NAMALWA (cell line): Measurements from ENCODE around the gene NMB.
"Not testable (repeated sequence)": the region's sequence is repeated elsewhere in the genome, so short reads cannot be mapped to it uniquely, and the experiment has no call there.

Source experiments
- DNase-seq: peaks from one replicate; pipeline ENCODE4 v3.0.0-alpha.2; 2015; ENCODE audit warnings: low spot score

Gene NMB

DNA sequence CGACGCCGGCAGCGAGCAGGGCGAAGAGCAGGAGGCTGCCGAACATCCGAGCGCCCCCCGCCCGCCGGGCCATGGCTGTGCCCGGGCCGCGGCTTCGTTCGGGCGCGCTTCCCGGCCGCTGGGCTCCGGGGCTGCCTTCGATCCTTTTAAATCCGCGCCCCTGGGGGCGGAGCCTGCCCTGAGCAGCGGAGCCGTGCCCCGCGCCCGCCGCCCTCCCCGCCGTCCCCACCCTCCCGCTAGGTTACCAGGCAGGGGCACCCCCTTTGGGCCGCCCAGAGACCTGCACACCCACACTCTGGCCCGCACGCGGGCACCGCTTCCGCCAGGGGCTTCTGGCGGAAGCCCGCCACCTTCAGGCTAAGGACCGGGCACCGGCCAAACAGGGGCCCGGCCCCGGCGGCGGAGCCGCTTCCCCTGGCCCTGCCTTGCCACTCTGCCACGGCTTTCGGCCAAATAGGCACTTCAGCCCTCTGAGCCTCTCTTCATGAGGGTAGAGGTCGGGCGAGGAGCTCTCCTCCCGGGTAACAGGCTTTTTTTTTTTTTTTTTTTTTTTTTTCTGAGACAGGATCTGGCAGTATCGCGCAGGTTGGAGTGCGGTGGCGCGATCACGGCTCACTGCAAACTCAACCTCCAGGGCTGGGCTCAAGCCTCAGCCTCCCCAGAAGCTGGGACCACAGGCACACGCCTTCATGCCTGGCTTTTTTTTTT lies at the start of gene NMB:
Gene NMB (minus strand): TSS at position 120 of the 708 bp plus-strand sequence. CDS start 47 bp downstream, at position 73.
- peak; percentile 95 for DNase-seq

- DNase-seq, result no peak
Observed at GRCh38 chr15:84703808-84704207, 45.8 kb upstream of the NMB start.

DNA sequence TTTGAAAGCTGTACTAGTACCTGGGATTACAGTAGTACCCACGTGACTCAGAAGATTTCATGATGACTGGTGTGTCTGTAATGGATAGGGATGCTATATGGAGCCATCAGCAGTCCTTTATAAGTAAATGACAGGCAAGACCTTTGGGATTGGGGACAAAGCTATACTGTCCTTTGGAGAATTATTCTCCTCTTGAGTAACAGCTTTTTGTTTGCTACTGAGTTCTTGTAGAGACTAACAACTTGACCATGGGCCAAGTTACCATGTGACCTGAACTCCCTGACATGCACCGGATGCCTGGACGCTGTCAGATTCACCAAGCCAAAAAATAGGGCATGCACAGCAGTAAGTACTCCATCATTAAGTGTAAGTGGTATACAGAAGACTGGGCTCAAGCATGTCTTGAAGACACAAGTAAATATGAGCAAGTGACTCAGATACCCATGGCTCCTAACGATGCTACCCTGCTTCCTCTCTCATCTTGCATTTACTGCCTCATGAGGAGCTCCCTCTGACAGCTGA lies 45.0 kb upstream of the NMB start:
- DNase-seq, result no peak

DNA sequence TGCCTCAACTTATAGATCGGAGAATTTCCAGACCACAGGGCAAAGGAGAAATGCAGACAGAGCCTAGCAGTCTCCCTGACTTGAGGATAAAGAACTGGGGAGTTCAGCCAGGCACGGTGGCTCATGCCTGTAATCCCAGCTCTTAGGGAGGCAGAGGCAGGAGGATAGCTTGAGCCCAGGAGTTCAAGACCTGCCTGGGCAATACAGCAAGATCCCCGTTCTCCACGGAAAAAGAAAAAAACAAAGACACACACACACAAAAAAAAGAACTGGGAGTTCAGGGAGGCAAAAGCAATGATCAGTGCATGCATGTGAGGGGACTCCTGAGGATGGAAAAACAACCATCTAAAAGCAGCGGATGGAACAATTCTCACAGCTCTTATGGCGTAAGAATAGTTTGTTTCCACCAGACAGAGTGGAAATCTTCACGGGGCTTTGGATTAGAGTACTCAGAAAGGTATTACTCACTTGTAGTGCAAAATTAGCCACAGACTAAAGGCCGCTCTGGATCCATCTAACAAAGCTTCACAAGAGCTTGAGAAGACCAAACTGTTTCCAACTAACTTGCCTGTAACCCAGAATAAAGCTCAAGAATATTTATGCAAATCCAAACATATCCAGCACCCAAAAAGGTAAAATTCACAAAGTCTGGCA lies 41.7 kb upstream of the NMB start:
- no peak for DNase-seq

- no peak for DNase-seq
Observed at GRCh38 chr15:84697236-84697990, 39.4 kb upstream of the NMB start.

- no peak for DNase-seq
Observed at GRCh38 chr15:84696757-84697156, 38.8 kb upstream of the NMB start.

GRCh38 chr15:84690342-84690741 lies 32.3 kb upstream of the NMB start:
- no peak for DNase-seq

GRCh38 chr15:84689858-84690257 lies 31.9 kb upstream of the NMB start:
- no peak for DNase-seq

GRCh38 chr15:84686446-84686845 lies 28.4 kb upstream of the NMB start:
- not testable (repeated sequence) for DNase-seq

GRCh38 chr15:84685304-84685703 lies 27.3 kb upstream of the NMB start:
- no peak for DNase-seq

GRCh38 chr15:84684092-84684491 lies 26.1 kb upstream of the NMB start:
- no peak for DNase-seq

DNA sequence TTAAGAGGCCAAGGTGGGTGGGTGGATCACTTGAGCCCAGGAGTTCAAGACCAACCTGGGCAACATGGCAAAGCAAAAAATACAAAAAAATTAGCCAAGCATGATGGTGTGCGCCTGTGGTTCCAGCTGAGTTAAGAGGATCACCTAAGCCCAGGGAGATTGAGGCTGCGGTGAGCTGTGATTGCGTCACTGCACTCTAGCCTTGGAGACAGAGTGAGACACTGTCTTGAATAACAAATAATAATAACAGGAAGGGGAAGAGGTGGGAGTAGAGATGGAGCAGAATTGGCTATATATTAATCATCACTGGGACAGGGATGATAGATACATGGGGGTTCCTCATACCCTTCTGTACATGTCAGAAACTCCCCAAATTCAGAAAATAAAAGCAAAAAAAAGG lies 23.8 kb upstream of the NMB start:
- DNase-seq, result no peak

DNA sequence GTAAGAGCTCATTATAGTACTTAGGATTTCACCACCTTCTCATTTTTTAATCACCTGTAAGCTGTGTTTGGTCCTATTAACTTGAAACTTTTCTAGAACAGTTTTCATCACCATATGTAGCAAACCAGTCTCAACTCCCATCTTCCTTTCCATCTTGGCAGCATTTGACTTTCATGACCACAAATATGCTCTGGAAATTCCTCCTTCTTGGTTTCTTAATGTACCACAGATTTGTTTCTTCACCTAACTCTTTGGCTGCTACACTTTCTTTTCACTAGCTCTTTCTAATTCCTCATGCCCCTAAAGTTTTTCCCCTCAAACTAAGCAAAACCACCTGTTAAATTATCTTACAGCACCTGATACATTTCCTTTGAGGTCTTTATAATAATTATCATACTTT lies 13.2 kb upstream of the NMB start:
- DNase-seq, result no peak

DNA sequence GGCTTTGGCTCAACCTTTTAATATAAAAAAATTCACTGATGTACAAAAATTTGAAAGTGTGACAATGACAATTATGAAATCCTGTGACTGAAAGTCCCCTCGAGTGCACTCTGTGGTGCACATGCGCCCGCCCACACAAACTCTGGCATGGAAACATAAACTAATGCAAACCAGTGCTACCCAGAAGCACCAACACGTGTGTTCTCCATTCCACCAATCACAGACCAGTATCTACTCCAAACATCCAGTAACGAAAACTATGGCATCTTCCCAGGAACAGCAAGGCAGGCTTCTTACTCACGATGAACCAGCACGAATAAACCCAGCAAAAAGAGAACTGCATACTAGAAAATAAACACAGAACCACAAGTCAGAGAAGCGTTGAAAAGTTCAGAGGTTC lies 11.7 kb upstream of the NMB start:
- DNase-seq, result no peak

GRCh38 chr15:84668221-84668982 lies 10.4 kb upstream of the NMB start:
- no peak for DNase-seq

DNA sequence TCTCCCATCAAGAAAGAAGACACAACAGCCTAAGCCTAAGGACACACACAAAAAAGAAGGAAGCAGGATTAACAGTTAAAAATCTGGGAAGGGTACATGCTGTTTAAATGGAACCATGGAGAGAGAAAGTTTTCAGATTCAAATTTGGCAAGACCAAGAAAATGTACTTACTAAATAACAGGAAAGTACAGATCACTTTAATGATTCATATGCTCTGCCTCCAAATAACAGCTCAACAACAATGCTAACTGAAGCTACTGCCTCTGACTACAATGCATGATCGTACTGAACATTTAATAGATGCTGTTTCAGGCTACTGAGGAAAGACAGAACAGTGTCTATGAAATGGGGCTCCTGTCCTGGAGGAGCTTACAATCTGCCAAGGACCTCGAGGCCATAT lies 8.4 kb upstream of the NMB start:
- DNase-seq, result no peak

- DNase-seq, result no peak
Observed at GRCh38 chr15:84661001-84661400, 3.0 kb upstream of the NMB start.

- no peak for DNase-seq
Observed at GRCh38 chr15:84659904-84660781, 2.1 kb upstream of the NMB start.

- peak; percentile 51 for DNase-seq
Observed at GRCh38 chr15:84658788-84659411, 901 bp upstream of the NMB start.

GRCh38 chr15:84657748-84658079 lies 285 bp downstream of the NMB start:
- DNase-seq, result no peak

- no peak for DNase-seq
Observed at GRCh38 chr15:84656972-84657371, 1.0 kb downstream of the NMB start.
